Uterus (tissue), 2 donors: ENCODE measurements around the gene RITA1.

Experiments
- CTCF ChIP-seq, 4 experiments: fragments of 200-600 bp in 2 of 4; fragments of 450-650 bp in 2 of 4; sonication (generic) in 2 of 4; IDR thresholded peaks; one replicate each; pipeline ENCODE4 v1.5.1; 2016 to 2019; ENCODE audit warnings: antibody characterized with exemption in 4 of 4, mild to moderate bottlenecking in 2 of 4, moderate library complexity in 1 of 4
- POLR2A ChIP-seq, 2 donors: fragments of 450-650 bp; IDR thresholded peaks; one replicate each; pipeline ENCODE4 v1.6.1; 2016; ENCODE audit warnings: antibody characterized with exemption in 2 of 2, mild to moderate bottlenecking in 1 of 2, moderate library complexity in 1 of 2

GRCh38 chr12:113221997-113222729, 36.6 kb downstream of the RITA1 start:
- TF ChIP-seq CTCF (IDR thresholded peaks at IDR 0.05) (no peak), POLR2A (IDR thresholded peaks at IDR 0.05) (no peak)
